Left cardiac atrium (tissue), 2 donors: ENCODE data around the gene C1QTNF5. TPM values are rescaled to one million over a fixed set of nuclear protein-coding genes. Genes with fewer than 3 reads are reported as not detected.

ENCODE experiments used
- microRNA-seq, 2 donors: library from miRNA; unstranded; fragments of <30 nt; microRNA quantifications; one replicate each; pipeline ENCODE4 v1.2.0, GENCODE V29; 2020
- total RNA-seq, 2 donors: library from RNA; stranded (reverse); fragmentation: NEBNext Ultra II Directional; extraction: Animal tissue kit (Norgen Biotek cat#: 25700); gene quantifications; one replicate each; pipeline ENCODE4 v1.2.1, GENCODE V29; 2021
- donor health status: DM: no; HTN: yes; CAD: no; lungs with severe emphysema.
- donor health status: DM: yes; HTN: yes; CAD: no.

C1QTNF5 gene
- total RNA-seq, 2 donors from 2014 or later: 25.1 to 39.9 TPM

Small RNA genes lying within 50 kb of the gene (microRNA-seq; reads per million reads assigned to microRNA genes)
- 0.40 to 0.54 reads per million in 2 donors for gene MIR6756

Other genes starting within 250 kb of the C1QTNF5 start
- gene DPAGT1, start 239.0 kb downstream of the C1QTNF5 start, total RNA-seq: 10 to 100 TPM; 25.9 to 27.7 TPM
- gene C2CD2L, start 233.5 kb downstream of the C1QTNF5 start, total RNA-seq: 1 to 10 TPM; 8.7 to 9.3 TPM
- gene HINFP, start 219.3 kb downstream of the C1QTNF5 start, total RNA-seq: 10 to 100 TPM; 12.9 to 17.5 TPM
- 1 to 10 TPM in 1 of 2 donors, under 1 TPM in 1; 0.68 to 1.8 TPM for gene ABCG4, start 191.8 kb downstream of the C1QTNF5 start, total RNA-seq
- 10 to 100 TPM; 14.8 to 18.3 TPM for gene NLRX1, start 172.2 kb downstream of the C1QTNF5 start, total RNA-seq
- 1 to 10 TPM in 1 of 2 donors, under 1 TPM in 1; 0.84 to 3.2 TPM for gene NHERF4, start 155.4 kb downstream of the C1QTNF5 start, total RNA-seq
- gene CBL, start 134.5 kb downstream of the C1QTNF5 start, total RNA-seq: 10 to 100 TPM; 11.1 to 13.8 TPM
- 100 to 1,000 TPM; 144 to 230 TPM for gene MCAM, start 23.8 kb downstream of the C1QTNF5 start, total RNA-seq
- 10 to 100 TPM; 13.2 to 14.1 TPM for gene RNF26, start 6.4 kb downstream of the C1QTNF5 start, total RNA-seq
- gene MFRP, start 5.8 kb upstream of the C1QTNF5 start, total RNA-seq: not detected
- 10 to 100 TPM; 65.8 to 68.8 TPM for gene USP2, start 40.8 kb upstream of the C1QTNF5 start, total RNA-seq
- 1 to 10 TPM; 6.1 to 7.0 TPM for gene THY1, start 82.3 kb upstream of the C1QTNF5 start, total RNA-seq